ENCODE data around the gene DACH1.

Gene DACH1

GRCh38 chr13:71806886-71807285 is 60.1 kb downstream of the DACH1 start:
- TF ChIP-seq ZFX (IDR thresholded peaks at IDR 0.05) (no peak), CTCF (conservative IDR thresholded peaks at IDR 0.05) (no peak)
- H3K27ac ChIP-seq: no peak overlapping the region

- TF ChIP-seq CTCF (conservative IDR thresholded peaks at IDR 0.05) (no peak), ZFX (IDR thresholded peaks at IDR 0.05) (no peak)
- no peak overlapping the region for H3K27ac ChIP-seq
Measured at GRCh38 chr13:71803066-71803465, 63.9 kb downstream of the DACH1 start.

- no peak for TF ChIP-seq CTCF (conservative IDR thresholded peaks at IDR 0.05)
Measured at GRCh38 chr13:71801781-71802180, 65.2 kb downstream of the DACH1 start.

GRCh38 chr13:71801165-71801760 is 65.7 kb downstream of the DACH1 start:
- no peak overlapping the region for H3K27ac ChIP-seq
- TF ChIP-seq CTCF (conservative IDR thresholded peaks at IDR 0.05) (no peak), ZFX (IDR thresholded peaks at IDR 0.05) (no peak)

More at GRCh38 chr13:71801781-71802180, 65.2 kb downstream of the DACH1 start:
- no peak overlapping the region for H3K27ac ChIP-seq

GRCh38 chr13:71799324-71799723 is 67.7 kb downstream of the DACH1 start:
- H3K27ac ChIP-seq: no peak overlapping the region
- TF ChIP-seq CTCF (conservative IDR thresholded peaks at IDR 0.05) (no peak), ZFX (IDR thresholded peaks at IDR 0.05) (no peak)

GRCh38 chr13:71798707-71799106 is 68.3 kb downstream of the DACH1 start:
- TF ChIP-seq CTCF (conservative IDR thresholded peaks at IDR 0.05) (no peak), ZFX (IDR thresholded peaks at IDR 0.05) (no peak)
- no peak overlapping the region for H3K27ac ChIP-seq

- TF ChIP-seq CTCF (conservative IDR thresholded peaks at IDR 0.05): no peak
- TF ChIP-seq ZFX (IDR thresholded peaks at IDR 0.05): no peak
- H3K27ac ChIP-seq: no peak overlapping the region
Measured at GRCh38 chr13:71797517-71797916, 69.5 kb downstream of the DACH1 start.
